Tibial nerve (tissue), 4 donors: ENCODE data around the gene GRIK4. TPM values are rescaled to one million over a fixed set of nuclear protein-coding genes. Genes with fewer than 3 reads are reported as not detected.

Experiments used
- DNase-seq, 2 donors: peaks; one replicate each; pipeline ENCODE4 v3.0.0-alpha.2; 2019; ENCODE audit warnings: low spot score in 2 of 2
- H3K27ac ChIP-seq, 4 donors: fragments of 200-600 bp; sonication (generic) in 3 of 4; one replicate each; pipeline ENCODE4 v1.5.1; 2017 to 2019; ENCODE audit warnings: mild to moderate bottlenecking in 1 of 4
- H3K27me3 ChIP-seq, 2 donors: fragments of 200-600 bp; sonication (generic) in 1 of 2; one replicate each; pipeline versions ENCODE4 v1.5.1 to v1.6.0; 2017 to 2019
- H3K36me3 ChIP-seq, 3 donors: fragments of 200-600 bp; sonication (generic); one replicate each; pipeline ENCODE4 v1.5.1; 2018 to 2019
- H3K4me1 ChIP-seq, 4 donors: fragments of 200-600 bp; sonication (generic) in 3 of 4; one replicate each; pipeline ENCODE4 v1.5.1; 2017 to 2019
- H3K4me3 ChIP-seq, 4 donors: fragments of 200-600 bp; sonication (generic) in 3 of 4; one replicate each; pipeline ENCODE4 v1.5.1; 2017 to 2019; ENCODE audit warnings: mild to moderate bottlenecking in 1 of 4, moderate library complexity in 1 of 4
- H3K9me3 ChIP-seq, 4 donors: fragments of 200-600 bp; sonication (generic) in 3 of 4; one replicate each; pipeline ENCODE4 v1.5.1; 2017 to 2019
- CTCF ChIP-seq, 5 experiments: fragments of 200-600 bp in 3 of 5; fragments of 450-650 bp in 2 of 5; sonication (generic) in 3 of 5; IDR thresholded peaks; one replicate each; pipeline ENCODE4 v1.5.1; 2016 to 2019; ENCODE audit warnings: antibody characterized with exemption in 5 of 5, mild to moderate bottlenecking in 3 of 5, moderate library complexity in 2 of 5
- EP300 ChIP-seq, 2 donors: sonication (generic); formaldehyde crosslinking; IDR thresholded peaks; one replicate each; pipeline ENCODE4 v1.6.1; 2017; ENCODE audit warnings: antibody characterized with exemption in 2 of 2, mild to moderate bottlenecking in 1 of 2
- POLR2A ChIP-seq, 2 donors: fragments of 450-650 bp; IDR thresholded peaks; one replicate each; pipeline ENCODE4 v1.6.1; 2017; ENCODE audit warnings: antibody characterized with exemption in 2 of 2, mild to moderate bottlenecking in 2 of 2, moderate library complexity in 2 of 2
- whole genome bisulfite sequencing, 2 donors: methylation state at CpG; one replicate each; pipeline ENCODE4 v1.1.5; 2018; 5-methylcytosine and 5-hydroxymethylcytosine counted together
- total RNA-seq, 4 donors: library from RNA; depleted of rRNA; stranded (reverse); fragments of >200 nt; gene quantifications; one replicate each; pipeline ENCODE4 v1.1.0, GENCODE V29; 2016

The GRIK4 gene
- total RNA-seq, 4 donors from 2014 or later, result 0.22 to 0.98 TPM; not detected in 2

- no peaks in the 10 kb centered on the region for H3K4me1 ChIP-seq
- WGBS, 2 donors, result 86 to 87% methylated on average over 7 of the region's 7 CpGs
- H3K27ac ChIP-seq, result no peak overlapping the region
- no peak overlapping the region for H3K4me3 ChIP-seq
- H3K9me3 ChIP-seq, result no peaks in the 10 kb centered on the region
- no peaks in the 10 kb centered on the region for H3K27me3 ChIP-seq
- no peak for DNase-seq
- H3K36me3 ChIP-seq, result no peaks in the 10 kb centered on the region
- TF ChIP-seq CTCF (IDR thresholded peaks at IDR 0.05) (no peak), EP300 (IDR thresholded peaks at IDR 0.05) (no peak), POLR2A (IDR thresholded peaks at IDR 0.05) (no peak)
Measured at GRCh38 chr11:120890609-120891320, 379.2 kb downstream of the GRIK4 start.

- no peak for TF ChIP-seq CTCF (IDR thresholded peaks at IDR 0.05)
- WGBS, 2 donors, result 77 to 86% methylated on average over 9 of the region's 9 CpGs
- no peaks in the 10 kb centered on the region for H3K27me3 ChIP-seq
- no peak overlapping the region for H3K27ac ChIP-seq
- H3K9me3 ChIP-seq, result no peaks in the 10 kb centered on the region
- H3K36me3 ChIP-seq, result no peaks in the 10 kb centered on the region
- no peaks in the 10 kb centered on the region for H3K4me1 ChIP-seq
- no peak overlapping the region for H3K4me3 ChIP-seq
- no peak for DNase-seq
Measured at GRCh38 chr11:120893440-120894201, 382.1 kb downstream of the GRIK4 start.

GRCh38 chr11:120894202-120894985, 382.8 kb downstream of the GRIK4 start:
- no peak overlapping the region for H3K4me3 ChIP-seq
- no peak for DNase-seq
- no peaks in the 10 kb centered on the region for H3K36me3 ChIP-seq
- no peaks in the 10 kb centered on the region for H3K4me1 ChIP-seq
- WGBS, 2 donors, result 63 to 68% methylated on average over 12 of the region's 12 CpGs
- no peaks in the 10 kb centered on the region for H3K9me3 ChIP-seq
- TF ChIP-seq EP300 (IDR thresholded peaks at IDR 0.05), result no peak
- TF ChIP-seq CTCF (IDR thresholded peaks at IDR 0.05), result no peak
- no peak for TF ChIP-seq POLR2A (IDR thresholded peaks at IDR 0.05)
- H3K27me3 ChIP-seq, result no peaks in the 10 kb centered on the region
- no peak overlapping the region for H3K27ac ChIP-seq

GRCh38 chr11:120896687-120897086, 385.1 kb downstream of the GRIK4 start:
- no peaks in the 10 kb centered on the region for H3K4me1 ChIP-seq
- H3K27me3 ChIP-seq, result no peaks in the 10 kb centered on the region
- H3K36me3 ChIP-seq, result no peaks in the 10 kb centered on the region
- H3K27ac ChIP-seq, result no peak overlapping the region
- DNase-seq, result no peak
- H3K4me3 ChIP-seq, result no peak overlapping the region
- H3K9me3 ChIP-seq, result no peaks in the 10 kb centered on the region
- TF ChIP-seq EP300 (IDR thresholded peaks at IDR 0.05), result no peak
- TF ChIP-seq CTCF (IDR thresholded peaks at IDR 0.05), result no peak
- TF ChIP-seq POLR2A (IDR thresholded peaks at IDR 0.05), result no peak
- 88 to 92% methylated on average over 7 of the region's 7 CpGs for WGBS, 2 donors

- no peaks in the 10 kb centered on the region for H3K27me3 ChIP-seq
- 79 to 86% methylated on average over 6 of the region's 6 CpGs for WGBS, 2 donors
Measured at GRCh38 chr11:120898568-120898967, 387.0 kb downstream of the GRIK4 start.

More at GRCh38 chr11:120898568-120898967, 387.0 kb downstream of the GRIK4 start:
- Histone ChIP-seq H3K4me3 (no peak overlapping the region), H3K9me3 (no peaks in the 10 kb centered on the region), H3K4me1 (no peaks in the 10 kb centered on the region), H3K36me3 (no peaks in the 10 kb centered on the region), H3K27ac (no peak overlapping the region)
- no peak for DNase-seq
- TF ChIP-seq EP300 (IDR thresholded peaks at IDR 0.05), result no peak
- no peak for TF ChIP-seq POLR2A (IDR thresholded peaks at IDR 0.05)
- TF ChIP-seq CTCF (IDR thresholded peaks at IDR 0.05), result no peak
